Nephron progenitor cell (in vitro differentiated cells): ENCODE data around the gene TMEM94.
A peak's percentile ranks its signal among the peaks of the same experiment; 100 is the strongest.

Source experiments
- DNase-seq: peaks from one replicate; pipeline ENCODE4 v3.0.0; 2021
- H3K27ac Mint-ChIP-seq: 2 replicates; pipeline ENCODE4 v1.8.0; 2021; ENCODE audit warnings: mild to moderate bottlenecking, moderate library complexity, mixed read lengths
- H3K27me3 Mint-ChIP-seq: 2 replicates; pipeline ENCODE4 v1.8.0; 2021; ENCODE audit warnings: mild to moderate bottlenecking, low read depth, mixed read lengths; ENCODE audit not compliant: poor library complexity
- H3K36me3 Mint-ChIP-seq: 2 replicates; pipeline ENCODE4 v1.8.0; 2021; ENCODE audit warnings: low read depth, mixed read lengths
- H3K4me1 Mint-ChIP-seq: 2 replicates; pipeline ENCODE4 v1.8.0; 2021; ENCODE audit warnings: mixed read lengths
- H3K4me3 Mint-ChIP-seq: 2 replicates; pipeline ENCODE4 v1.8.0; 2021; ENCODE audit warnings: mild to moderate bottlenecking, moderate library complexity, mixed read lengths
- H3K9me3 Mint-ChIP-seq: 2 replicates; pipeline ENCODE4 v1.8.0; 2021; ENCODE audit warnings: mild to moderate bottlenecking, moderate library complexity, mixed read lengths
- TF ChIP-seq, protein P1 (sequence below): fragments of 200-600 bp; sonication (generic); IDR thresholded peaks from 2 replicates; pipeline ENCODE4 v1.5.0; 2021; ENCODE audit warnings: antibody characterized with exemption

Gene TMEM94

GRCh38 chr17:75490173-75490743 lies 33.8 kb downstream of the TMEM94 start:
- peak overlapping the region; percentile 74 for H3K27ac Mint-ChIP-seq
- no peak overlapping the region for H3K4me3 Mint-ChIP-seq
- H3K4me1 Mint-ChIP-seq, result peaks cover 16% of the 10 kb centered on the region
- TF ChIP-seq, protein P1, sequence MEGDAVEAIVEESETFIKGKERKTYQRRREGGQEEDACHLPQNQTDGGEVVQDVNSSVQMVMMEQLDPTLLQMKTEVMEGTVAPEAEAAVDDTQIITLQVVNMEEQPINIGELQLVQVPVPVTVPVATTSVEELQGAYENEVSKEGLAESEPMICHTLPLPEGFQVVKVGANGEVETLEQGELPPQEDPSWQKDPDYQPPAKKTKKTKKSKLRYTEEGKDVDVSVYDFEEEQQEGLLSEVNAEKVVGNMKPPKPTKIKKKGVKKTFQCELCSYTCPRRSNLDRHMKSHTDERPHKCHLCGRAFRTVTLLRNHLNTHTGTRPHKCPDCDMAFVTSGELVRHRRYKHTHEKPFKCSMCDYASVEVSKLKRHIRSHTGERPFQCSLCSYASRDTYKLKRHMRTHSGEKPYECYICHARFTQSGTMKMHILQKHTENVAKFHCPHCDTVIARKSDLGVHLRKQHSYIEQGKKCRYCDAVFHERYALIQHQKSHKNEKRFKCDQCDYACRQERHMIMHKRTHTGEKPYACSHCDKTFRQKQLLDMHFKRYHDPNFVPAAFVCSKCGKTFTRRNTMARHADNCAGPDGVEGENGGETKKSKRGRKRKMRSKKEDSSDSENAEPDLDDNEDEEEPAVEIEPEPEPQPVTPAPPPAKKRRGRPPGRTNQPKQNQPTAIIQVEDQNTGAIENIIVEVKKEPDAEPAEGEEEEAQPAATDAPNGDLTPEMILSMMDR, result no peak
- peaks cover 3% of the 10 kb centered on the region for H3K27me3 Mint-ChIP-seq
- H3K36me3 Mint-ChIP-seq, result no peaks in the 10 kb centered on the region
- no peak for DNase-seq
- H3K9me3 Mint-ChIP-seq, result no peaks in the 10 kb centered on the region

DNA sequence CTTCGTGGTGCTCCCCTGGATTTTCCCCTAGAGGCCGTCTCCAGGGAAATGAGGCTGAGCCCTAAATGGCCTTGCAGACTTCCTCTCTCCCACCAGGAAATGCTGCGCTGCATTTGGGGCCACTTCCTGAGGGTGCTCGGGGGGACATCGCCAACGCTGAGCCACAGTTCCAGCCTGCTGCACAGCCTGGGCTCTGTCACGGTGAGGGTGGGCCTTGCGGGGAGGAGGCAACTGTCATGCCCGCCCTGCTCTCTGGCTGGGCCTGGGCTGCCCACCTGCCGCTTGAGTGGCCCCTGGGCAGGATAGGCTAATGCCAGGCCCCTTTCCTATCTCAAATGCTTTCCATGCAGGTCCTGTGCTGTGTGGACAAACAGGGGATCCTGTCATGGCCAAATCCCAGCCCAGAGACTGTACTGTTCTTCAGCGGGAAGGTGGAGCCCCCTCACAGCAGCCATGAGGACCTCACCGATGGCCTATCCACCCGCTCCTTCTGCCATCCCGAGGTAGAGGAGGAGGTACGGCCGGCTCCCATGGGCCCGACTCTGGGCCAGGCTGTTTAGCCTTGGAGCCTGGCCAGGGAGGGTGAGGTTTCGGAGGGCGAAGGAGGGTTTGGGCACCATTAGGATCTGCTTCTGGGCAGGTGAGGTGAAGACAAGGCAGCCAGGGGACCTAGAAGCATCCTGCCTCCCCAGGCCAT lies 34.7 kb downstream of the TMEM94 start:
- H3K4me3 Mint-ChIP-seq, result no peak overlapping the region
- H3K27ac Mint-ChIP-seq, result no peak overlapping the region
- no peaks in the 10 kb centered on the region for H3K9me3 Mint-ChIP-seq
- H3K36me3 Mint-ChIP-seq, result no peaks in the 10 kb centered on the region
- H3K4me1 Mint-ChIP-seq, result peaks cover 15% of the 10 kb centered on the region
- H3K27me3 Mint-ChIP-seq, result peaks cover 3% of the 10 kb centered on the region
- TF ChIP-seq, protein P1, result no peak
- no peak for DNase-seq

DNA sequence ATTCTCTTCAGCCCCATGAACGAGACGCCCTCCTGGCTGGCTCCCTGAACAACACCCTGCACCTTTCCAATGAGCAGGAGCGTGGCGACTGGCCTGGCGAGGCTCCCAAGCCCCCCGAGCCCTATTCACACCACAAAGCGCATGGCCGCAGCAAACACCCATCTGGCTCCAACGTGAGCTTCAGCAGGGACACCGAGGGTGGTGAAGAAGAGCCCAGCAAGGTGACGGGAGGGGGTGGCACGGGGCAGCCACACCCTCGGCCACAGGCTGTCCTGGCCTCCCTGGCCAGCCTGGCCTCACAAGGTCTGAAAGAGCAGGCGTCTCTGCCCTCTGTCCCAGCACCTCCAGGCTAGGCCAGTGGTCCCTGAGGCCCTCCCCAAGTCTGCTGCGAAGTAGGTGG lies 35.2 kb downstream of the TMEM94 start:
- Mint-ChIP-seq H3K27me3 (peaks cover 3% of the 10 kb centered on the region), H3K4me1 (peaks cover 11% of the 10 kb centered on the region), H3K9me3 (no peaks in the 10 kb centered on the region), H3K4me3 (no peak overlapping the region), H3K27ac (no peak overlapping the region), H3K36me3 (no peaks in the 10 kb centered on the region)
- no peak for DNase-seq
- TF ChIP-seq, protein P1, result no peak

DNA sequence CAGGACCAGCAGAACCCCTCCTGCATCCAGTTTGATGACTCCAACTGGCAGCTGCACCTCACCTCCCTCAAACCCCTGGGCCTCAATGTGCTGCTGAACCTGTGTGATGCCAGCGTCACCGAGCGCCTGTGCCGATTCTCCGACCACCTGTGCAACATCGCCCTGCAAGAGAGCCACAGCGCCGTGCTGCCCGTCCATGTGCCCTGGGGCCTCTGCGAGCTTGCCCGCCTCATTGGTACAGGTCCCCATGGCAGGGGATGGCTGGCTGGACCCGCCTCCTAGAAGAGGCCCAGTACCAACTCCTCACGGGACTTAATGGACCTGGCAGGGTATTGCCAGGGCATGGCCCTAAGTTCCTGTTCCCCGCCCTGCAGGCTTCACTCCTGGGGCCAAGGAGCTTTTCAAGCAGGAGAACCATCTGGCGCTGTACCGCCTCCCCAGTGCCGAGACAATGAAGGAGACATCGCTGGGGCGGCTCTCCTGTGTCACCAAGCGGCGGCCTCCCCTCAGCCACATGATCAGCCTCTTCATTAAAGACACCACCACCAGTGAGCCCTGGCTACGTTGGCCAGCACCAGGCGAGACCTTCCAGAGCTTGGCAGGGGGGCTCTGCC lies 36.2 kb downstream of the TMEM94 start:
- no peak overlapping the region for H3K4me3 Mint-ChIP-seq
- TF ChIP-seq, protein P1, result no peak
- no peaks in the 10 kb centered on the region for H3K36me3 Mint-ChIP-seq
- H3K9me3 Mint-ChIP-seq, result no peaks in the 10 kb centered on the region
- H3K27ac Mint-ChIP-seq, result no peak overlapping the region
- peaks cover under 1% of the 10 kb centered on the region for H3K4me1 Mint-ChIP-seq
- H3K27me3 Mint-ChIP-seq, result no peaks in the 10 kb centered on the region
- DNase-seq, result no peak

DNA sequence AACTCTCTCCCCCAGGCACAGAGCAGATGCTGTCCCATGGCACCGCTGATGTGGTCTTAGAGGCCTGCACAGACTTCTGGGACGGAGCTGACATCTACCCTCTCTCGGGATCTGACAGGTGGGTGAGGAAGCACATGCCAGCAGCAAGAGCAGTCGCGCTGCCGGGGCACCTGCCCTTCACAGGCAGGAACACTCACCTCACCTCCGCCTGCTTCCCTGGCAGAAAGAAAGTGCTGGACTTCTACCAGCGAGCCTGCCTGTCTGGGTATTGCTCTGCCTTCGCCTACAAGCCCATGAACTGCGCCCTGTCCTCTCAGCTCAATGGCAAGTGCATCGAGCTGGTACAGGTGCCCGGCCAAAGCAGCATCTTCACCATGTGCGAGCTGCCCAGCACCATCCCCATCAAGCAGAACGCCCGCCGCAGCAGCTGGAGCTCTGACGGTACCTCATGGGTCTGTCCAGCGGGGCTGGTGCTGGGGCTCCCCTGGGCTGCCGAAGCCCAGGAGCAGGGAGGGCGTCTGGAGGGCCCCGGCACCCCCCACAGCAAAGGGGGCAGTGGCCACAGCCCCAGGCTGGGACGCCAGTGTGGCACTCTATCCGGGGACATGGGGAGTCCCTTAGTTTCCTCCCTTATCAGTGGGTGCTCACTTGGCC lies 37.2 kb downstream of the TMEM94 start:
- Mint-ChIP-seq H3K36me3 (no peaks in the 10 kb centered on the region), H3K4me3 (no peak overlapping the region), H3K4me1 (peaks cover 3% of the 10 kb centered on the region), H3K27me3 (no peaks in the 10 kb centered on the region), H3K27ac (no peak overlapping the region), H3K9me3 (no peaks in the 10 kb centered on the region)
- TF ChIP-seq, protein P1, result no peak
- DNase-seq, result no peak
